ENCODE data around the gene SPOCK2. TPM values are rescaled to one million over a fixed set of nuclear protein-coding genes. Genes with fewer than 3 reads are reported as not detected.
"Not testable (repeated sequence)": the region's sequence is repeated elsewhere in the genome, so short reads cannot be mapped to it uniquely, and the experiment has no call there.

SPOCK2 gene
- total RNA-seq, 1 donor = 488 TPM

GRCh38 chr10:72116372-72116771, 28.0 kb upstream of the SPOCK2 start:
- Histone ChIP-seq H3K9me3 (ENCODE audit: low read depth, low read length) (no peaks in the 10 kb centered on the region), H3K27me3 (ENCODE audit: insufficient read depth, low read length) (no peaks in the 10 kb centered on the region), H3K4me1 (ENCODE audit: insufficient read depth, low read length) (no peaks in the 10 kb centered on the region), H3K4me3 (ENCODE audit: low read length) (no peak overlapping the region)

GRCh38 chr10:72114706-72115450, 26.5 kb upstream of the SPOCK2 start:
- no peaks in the 10 kb centered on the region for H3K9me3 ChIP-seq (ENCODE audit: low read depth, low read length)
- peaks cover 4% of the 10 kb centered on the region for H3K4me1 ChIP-seq (ENCODE audit: insufficient read depth, low read length)
- no peaks in the 10 kb centered on the region for H3K27me3 ChIP-seq (ENCODE audit: insufficient read depth, low read length)
- H3K4me3 ChIP-seq (ENCODE audit: low read length) = no peak overlapping the region

- Histone ChIP-seq H3K4me3 (ENCODE audit: low read length) (no peak overlapping the region), H3K4me1 (ENCODE audit: insufficient read depth, low read length) (peaks cover 27% of the 10 kb centered on the region), H3K9me3 (ENCODE audit: low read depth, low read length) (no peaks in the 10 kb centered on the region), H3K27me3 (ENCODE audit: insufficient read depth, low read length) (no peaks in the 10 kb centered on the region)
These were observed 22.5 kb upstream of the SPOCK2 start for GRCh38 chr10:72110673-72111401.

GRCh38 chr10:72109636-72110157, 21.3 kb upstream of the SPOCK2 start:
- H3K4me3 ChIP-seq (ENCODE audit: low read length) = no peak overlapping the region

GRCh38 chr10:72108830-72109635, 20.7 kb upstream of the SPOCK2 start:
- no peak overlapping the region for H3K4me3 ChIP-seq (ENCODE audit: low read length)
- peaks cover 34% of the 10 kb centered on the region for H3K4me1 ChIP-seq (ENCODE audit: insufficient read depth, low read length)

More at GRCh38 chr10:72109636-72110157, 21.3 kb upstream of the SPOCK2 start:
- Histone ChIP-seq H3K9me3 (ENCODE audit: low read depth, low read length) (no peaks in the 10 kb centered on the region), H3K27me3 (ENCODE audit: insufficient read depth, low read length) (no peaks in the 10 kb centered on the region), H3K4me1 (ENCODE audit: insufficient read depth, low read length) (peaks cover 34% of the 10 kb centered on the region)

GRCh38 chr10:72108004-72108370, 19.6 kb upstream of the SPOCK2 start:
- peaks cover 34% of the 10 kb centered on the region for H3K4me1 ChIP-seq (ENCODE audit: insufficient read depth, low read length)
- not testable (repeated sequence) for H3K9me3 ChIP-seq (ENCODE audit: low read depth, low read length); H3K4me3 ChIP-seq (ENCODE audit: low read length); H3K27me3 ChIP-seq (ENCODE audit: insufficient read depth, low read length)

More at GRCh38 chr10:72108830-72109635, 20.7 kb upstream of the SPOCK2 start:
- no peaks in the 10 kb centered on the region for H3K9me3 ChIP-seq (ENCODE audit: low read depth, low read length)
- no peaks in the 10 kb centered on the region for H3K27me3 ChIP-seq (ENCODE audit: insufficient read depth, low read length)

- Histone ChIP-seq H3K4me3 (ENCODE audit: low read length) (no peak overlapping the region), H3K27me3 (ENCODE audit: insufficient read depth, low read length) (no peaks in the 10 kb centered on the region), H3K4me1 (ENCODE audit: insufficient read depth, low read length) (peaks cover 34% of the 10 kb centered on the region), H3K9me3 (ENCODE audit: low read depth, low read length) (no peaks in the 10 kb centered on the region)
These were observed 19.1 kb upstream of the SPOCK2 start for GRCh38 chr10:72107325-72108003.

GRCh38 chr10:72106896-72107295, 18.5 kb upstream of the SPOCK2 start:
- H3K27me3 ChIP-seq (ENCODE audit: insufficient read depth, low read length) = no peaks in the 10 kb centered on the region
- H3K4me3 ChIP-seq (ENCODE audit: low read length) = no peak overlapping the region
- no peaks in the 10 kb centered on the region for H3K9me3 ChIP-seq (ENCODE audit: low read depth, low read length)
- peaks cover 34% of the 10 kb centered on the region for H3K4me1 ChIP-seq (ENCODE audit: insufficient read depth, low read length)

- Histone ChIP-seq H3K9me3 (ENCODE audit: low read depth, low read length) (no peaks in the 10 kb centered on the region), H3K27me3 (ENCODE audit: insufficient read depth, low read length) (no peaks in the 10 kb centered on the region), H3K4me1 (ENCODE audit: insufficient read depth, low read length) (peaks cover 34% of the 10 kb centered on the region), H3K4me3 (ENCODE audit: low read length) (no peak overlapping the region)
These were observed 18.0 kb upstream of the SPOCK2 start for GRCh38 chr10:72106154-72106849.

GRCh38 chr10:72105710-72106109, 17.4 kb upstream of the SPOCK2 start:
- Histone ChIP-seq H3K4me3 (ENCODE audit: low read length) (no peak overlapping the region), H3K9me3 (ENCODE audit: low read depth, low read length) (no peaks in the 10 kb centered on the region), H3K27me3 (ENCODE audit: insufficient read depth, low read length) (no peaks in the 10 kb centered on the region), H3K4me1 (ENCODE audit: insufficient read depth, low read length) (peaks cover 34% of the 10 kb centered on the region)

- peaks cover 31% of the 10 kb centered on the region for H3K4me1 ChIP-seq (ENCODE audit: insufficient read depth, low read length)
- no peaks in the 10 kb centered on the region for H3K27me3 ChIP-seq (ENCODE audit: insufficient read depth, low read length)
- no peaks in the 10 kb centered on the region for H3K9me3 ChIP-seq (ENCODE audit: low read depth, low read length)
- H3K4me3 ChIP-seq (ENCODE audit: low read length) = no peak overlapping the region
These were observed 16.7 kb upstream of the SPOCK2 start for GRCh38 chr10:72105098-72105475.

GRCh38 chr10:72104472-72105097, 16.2 kb upstream of the SPOCK2 start:
- H3K4me1 ChIP-seq (ENCODE audit: insufficient read depth, low read length) = peaks cover 26% of the 10 kb centered on the region
- no peaks in the 10 kb centered on the region for H3K9me3 ChIP-seq (ENCODE audit: low read depth, low read length)
- no peaks in the 10 kb centered on the region for H3K27me3 ChIP-seq (ENCODE audit: insufficient read depth, low read length)
- no peak overlapping the region for H3K4me3 ChIP-seq (ENCODE audit: low read length)

- Histone ChIP-seq H3K9me3 (ENCODE audit: low read depth, low read length) (no peaks in the 10 kb centered on the region), H3K4me3 (ENCODE audit: low read length) (no peak overlapping the region), H3K27me3 (ENCODE audit: insufficient read depth, low read length) (no peaks in the 10 kb centered on the region), H3K4me1 (ENCODE audit: insufficient read depth, low read length) (no peaks in the 10 kb centered on the region)
These were observed 11.2 kb upstream of the SPOCK2 start for GRCh38 chr10:72099600-72099921.
